Measurements from ENCODE around the gene PRXL2A.
A peak's percentile ranks its signal among the peaks of the same experiment; 100 is the strongest.

Gene PRXL2A

GRCh38 chr10:80457554-80458262 is 49.4 kb downstream of the PRXL2A start:
- ATAC-seq (ENCODE audit: low read depth), result no peak
- TF ChIP-seq, protein P1, sequence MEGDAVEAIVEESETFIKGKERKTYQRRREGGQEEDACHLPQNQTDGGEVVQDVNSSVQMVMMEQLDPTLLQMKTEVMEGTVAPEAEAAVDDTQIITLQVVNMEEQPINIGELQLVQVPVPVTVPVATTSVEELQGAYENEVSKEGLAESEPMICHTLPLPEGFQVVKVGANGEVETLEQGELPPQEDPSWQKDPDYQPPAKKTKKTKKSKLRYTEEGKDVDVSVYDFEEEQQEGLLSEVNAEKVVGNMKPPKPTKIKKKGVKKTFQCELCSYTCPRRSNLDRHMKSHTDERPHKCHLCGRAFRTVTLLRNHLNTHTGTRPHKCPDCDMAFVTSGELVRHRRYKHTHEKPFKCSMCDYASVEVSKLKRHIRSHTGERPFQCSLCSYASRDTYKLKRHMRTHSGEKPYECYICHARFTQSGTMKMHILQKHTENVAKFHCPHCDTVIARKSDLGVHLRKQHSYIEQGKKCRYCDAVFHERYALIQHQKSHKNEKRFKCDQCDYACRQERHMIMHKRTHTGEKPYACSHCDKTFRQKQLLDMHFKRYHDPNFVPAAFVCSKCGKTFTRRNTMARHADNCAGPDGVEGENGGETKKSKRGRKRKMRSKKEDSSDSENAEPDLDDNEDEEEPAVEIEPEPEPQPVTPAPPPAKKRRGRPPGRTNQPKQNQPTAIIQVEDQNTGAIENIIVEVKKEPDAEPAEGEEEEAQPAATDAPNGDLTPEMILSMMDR (IDR thresholded peaks at IDR 0.05; ENCODE audit: poor library complexity, severe bottlenecking), result peak; percentile 19
- peak overlapping the region; percentile 100 for H3K27ac ChIP-seq (ENCODE audit: poor library complexity, severe bottlenecking)

GRCh38 chr10:80458263-80458625 is 49.9 kb downstream of the PRXL2A start:
- H3K4me3 ChIP-seq (ENCODE audit: severe bottlenecking), result no peak overlapping the region
- H3K9me3 ChIP-seq (ENCODE audit: severe bottlenecking), result no peaks in the 10 kb centered on the region
- H3K36me3 ChIP-seq (ENCODE audit: low read depth), result peaks cover 10% of the 10 kb centered on the region
- H3K27me3 ChIP-seq (ENCODE audit: insufficient read depth, poor library complexity, severe bottlenecking), result no peaks in the 10 kb centered on the region
- ATAC-seq (ENCODE audit: low read depth) (no peak), DNase-seq (ENCODE audit: low spot score) (no peak)
- H3K27ac ChIP-seq (ENCODE audit: poor library complexity, severe bottlenecking), result peak overlapping the region; percentile 100
- TF ChIP-seq, protein P1 (IDR thresholded peaks at IDR 0.05; ENCODE audit: poor library complexity, severe bottlenecking), result no peak
- H3K4me1 ChIP-seq (ENCODE audit: insufficient read depth, poor library complexity, severe bottlenecking), result peaks cover 64% of the 10 kb centered on the region

More at GRCh38 chr10:80457554-80458262, 49.4 kb downstream of the PRXL2A start:
- Histone ChIP-seq H3K36me3 (ENCODE audit: low read depth) (peaks cover 7% of the 10 kb centered on the region; the same call in 1 of the 2 replicates), H3K9me3 (ENCODE audit: severe bottlenecking) (no peaks in the 10 kb centered on the region), H3K4me3 (ENCODE audit: severe bottlenecking) (no peak overlapping the region), H3K4me1 (ENCODE audit: insufficient read depth, poor library complexity, severe bottlenecking) (peaks cover 59% of the 10 kb centered on the region), H3K27me3 (ENCODE audit: insufficient read depth, poor library complexity, severe bottlenecking) (no peaks in the 10 kb centered on the region)
- no peak for DNase-seq (ENCODE audit: low spot score)

GRCh38 chr10:80458638-80459037 is 50.3 kb downstream of the PRXL2A start:
- Histone ChIP-seq H3K4me3 (ENCODE audit: severe bottlenecking) (no peak overlapping the region), H3K4me1 (ENCODE audit: insufficient read depth, poor library complexity, severe bottlenecking) (peaks cover 68% of the 10 kb centered on the region), H3K9me3 (ENCODE audit: severe bottlenecking) (no peaks in the 10 kb centered on the region), H3K27me3 (ENCODE audit: insufficient read depth, poor library complexity, severe bottlenecking) (no peaks in the 10 kb centered on the region), H3K36me3 (ENCODE audit: low read depth) (peaks cover 11% of the 10 kb centered on the region), H3K27ac (ENCODE audit: poor library complexity, severe bottlenecking) (peak overlapping the region; percentile 100)
- TF ChIP-seq, protein P1 (IDR thresholded peaks at IDR 0.05; ENCODE audit: poor library complexity, severe bottlenecking), result no peak
- no peak for DNase-seq (ENCODE audit: low spot score)
- no peak for ATAC-seq (ENCODE audit: low read depth)

GRCh38 chr10:80459047-80459865 is 50.9 kb downstream of the PRXL2A start:
- peaks cover 75% of the 10 kb centered on the region for H3K4me1 ChIP-seq (ENCODE audit: insufficient read depth, poor library complexity, severe bottlenecking)
- H3K27ac ChIP-seq (ENCODE audit: poor library complexity, severe bottlenecking), result peak overlapping the region; percentile 100
- no peaks in the 10 kb centered on the region for H3K27me3 ChIP-seq (ENCODE audit: insufficient read depth, poor library complexity, severe bottlenecking)
- peak; percentile 55 for ATAC-seq (ENCODE audit: low read depth)
- TF ChIP-seq, protein P1 (IDR thresholded peaks at IDR 0.05; ENCODE audit: poor library complexity, severe bottlenecking), result no peak
- no peaks in the 10 kb centered on the region for H3K9me3 ChIP-seq (ENCODE audit: severe bottlenecking)
- DNase-seq (ENCODE audit: low spot score), result peak; percentile 82
- peaks cover 11% of the 10 kb centered on the region for H3K36me3 ChIP-seq (ENCODE audit: low read depth)
- H3K4me3 ChIP-seq (ENCODE audit: severe bottlenecking), result peak overlapping the region; percentile 7
